Hepatocyte (in vitro differentiated cells): ENCODE data around the gene ALPI.

ENCODE experiments used
- CTCF ChIP-seq: fragments of 200-600 bp; sonication (generic); IDR thresholded peaks from 2 replicates; pipeline ENCODE4 v1.5.1; 2016; ENCODE audit warnings: antibody characterized with exemption, mild to moderate bottlenecking; ENCODE audit not compliant: poor library complexity
- EZH2phosphoT487 ChIP-seq: fragments of 200-600 bp; sonication (generic); IDR thresholded peaks from one replicate; pipeline ENCODE4 v1.6.1; 2018; ENCODE audit warnings: antibody characterized with exemption, mild to moderate bottlenecking, low read depth, moderate library complexity; ENCODE audit not compliant: unreplicated experiment, severe bottlenecking

GRCh38 chr2:232489516-232490220 lies 33.7 kb downstream of the ALPI start:
- TF ChIP-seq EZH2phosphoT487, result no peak
- TF ChIP-seq CTCF, result no peak
